HG03159 (cell line): ENCODE results near the gene CMSS1.

ENCODE experiments used
- ATAC-seq: cut with Tn5 transposase; IDR thresholded peaks from one replicate; pipeline ENCODE4 v1.9.1; 2021; ENCODE audit warnings: mild to moderate bottlenecking, moderate library complexity; ENCODE audit not compliant: unreplicated experiment

Gene CMSS1

DNA sequence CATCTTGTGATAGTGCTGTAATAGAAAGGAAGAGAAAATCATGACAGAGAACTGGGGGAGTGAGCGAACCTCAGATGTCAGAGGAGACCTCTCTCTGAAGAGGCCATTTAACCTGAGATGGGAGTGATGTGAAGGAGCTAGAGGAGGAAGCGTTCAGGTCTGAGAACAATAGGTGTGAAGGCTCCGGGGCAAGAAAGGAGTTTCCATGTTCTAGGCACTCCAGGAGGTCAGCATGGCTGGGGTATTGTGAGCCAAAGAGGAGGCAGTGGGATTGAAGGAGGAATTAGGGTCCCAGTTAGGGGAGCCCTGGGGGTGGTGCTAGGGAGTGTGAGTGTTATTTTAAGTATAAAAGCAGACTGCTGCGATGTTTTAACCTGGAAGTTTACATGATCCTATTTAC lies 305.4 kb downstream of the CMSS1 start:
- ATAC-seq, result no peak

DNA sequence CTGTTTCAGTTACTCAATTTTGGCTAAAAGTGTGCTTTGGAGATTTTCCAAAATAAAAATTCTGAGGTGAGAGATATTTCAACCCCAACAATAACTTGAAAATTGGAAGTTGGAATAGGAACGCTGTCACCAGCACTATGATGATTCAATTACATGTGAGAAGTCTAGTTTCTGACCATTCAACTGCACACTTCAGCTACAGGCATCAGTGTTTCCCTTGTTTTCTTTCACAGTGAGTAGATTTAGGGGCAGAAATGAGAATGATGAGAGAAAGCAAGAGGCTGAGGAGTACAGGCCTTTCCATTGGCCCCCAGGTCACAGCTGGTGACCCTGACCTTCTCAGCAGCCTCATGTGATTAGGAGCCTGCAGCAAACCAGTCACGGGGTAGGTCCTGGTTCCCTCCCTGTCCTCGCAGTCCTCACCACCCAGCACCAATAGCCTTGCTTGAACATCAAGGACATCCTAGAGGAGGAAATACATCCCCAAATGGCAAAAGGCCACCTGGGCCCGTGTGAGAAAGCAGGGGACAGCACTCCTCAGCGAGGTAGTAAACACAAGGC lies 306.6 kb downstream of the CMSS1 start:
- no peak for ATAC-seq

DNA sequence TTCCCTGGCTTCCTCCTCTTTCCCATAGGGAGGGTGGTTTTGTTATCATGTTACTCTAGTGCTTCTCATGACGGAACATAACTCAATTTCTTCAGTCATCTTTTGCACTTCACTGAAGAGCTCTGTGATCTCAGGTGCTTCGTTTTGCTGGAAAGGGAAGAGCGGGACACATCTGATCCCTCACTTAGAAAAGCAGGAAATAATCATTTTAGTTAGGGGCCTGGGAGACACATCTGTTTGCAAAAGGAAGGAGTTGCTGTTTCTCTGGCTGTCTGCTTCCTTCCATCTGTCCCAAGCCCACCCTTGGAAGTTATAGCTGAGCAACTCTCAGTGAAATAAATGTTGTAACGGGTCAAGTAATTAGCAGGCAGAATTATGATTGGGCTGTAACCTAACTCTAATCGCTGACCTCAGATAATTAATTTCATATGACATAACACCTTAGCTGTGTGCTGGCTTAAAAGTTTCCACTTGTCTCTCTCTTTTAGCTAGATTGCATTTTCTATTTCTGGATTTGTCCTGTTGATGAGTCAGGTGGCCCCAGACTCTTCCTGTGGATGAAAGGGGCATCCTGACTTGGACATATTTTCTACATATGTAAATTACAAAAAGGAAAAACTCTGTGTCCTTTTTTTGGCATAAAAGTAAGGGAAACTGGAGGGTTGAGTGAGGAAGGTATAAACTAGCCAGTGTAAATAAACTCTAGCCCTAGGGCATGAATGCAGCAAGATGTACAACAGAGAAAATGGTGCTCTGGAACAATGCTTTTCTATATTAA lies 307.7 kb downstream of the CMSS1 start:
- no peak for ATAC-seq

DNA sequence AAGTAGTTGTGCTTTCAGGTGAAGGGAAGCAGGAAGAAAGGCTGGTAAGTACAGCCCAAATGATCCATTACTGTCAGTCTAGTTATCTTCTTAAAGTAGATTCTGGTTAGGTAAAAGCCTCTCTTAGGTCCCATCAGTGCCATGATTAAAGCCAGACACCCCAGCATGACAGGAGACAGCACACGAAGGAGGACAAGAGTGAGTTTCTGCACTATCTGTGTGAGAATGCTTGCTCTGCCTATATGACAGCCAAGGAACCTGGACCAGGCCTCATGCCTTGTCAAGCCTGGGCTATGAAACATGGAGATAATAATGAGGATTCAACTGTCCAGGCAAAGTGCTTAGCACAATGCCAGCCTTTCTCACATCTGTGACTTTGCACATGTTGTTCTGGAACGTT lies 310.1 kb downstream of the CMSS1 start:
- no peak for ATAC-seq

DNA sequence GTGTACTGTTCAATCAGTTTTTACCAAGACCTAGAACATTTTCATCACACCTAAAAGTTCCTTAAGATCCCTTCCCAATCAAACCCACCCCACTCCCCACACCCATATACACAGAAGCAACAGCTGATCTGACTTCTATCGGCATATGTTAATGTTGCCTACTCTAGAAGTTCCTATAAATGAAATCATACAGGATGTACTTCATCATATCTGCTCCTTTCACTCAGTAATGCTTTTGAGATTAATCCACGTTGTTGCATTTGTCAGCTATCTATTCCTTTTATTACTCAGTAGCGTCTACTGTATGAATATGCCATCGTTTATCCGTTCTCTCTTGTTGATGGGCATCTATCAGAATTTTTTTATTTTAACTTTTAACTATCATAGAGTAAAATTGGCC lies 310.9 kb downstream of the CMSS1 start:
- no peak for ATAC-seq

DNA sequence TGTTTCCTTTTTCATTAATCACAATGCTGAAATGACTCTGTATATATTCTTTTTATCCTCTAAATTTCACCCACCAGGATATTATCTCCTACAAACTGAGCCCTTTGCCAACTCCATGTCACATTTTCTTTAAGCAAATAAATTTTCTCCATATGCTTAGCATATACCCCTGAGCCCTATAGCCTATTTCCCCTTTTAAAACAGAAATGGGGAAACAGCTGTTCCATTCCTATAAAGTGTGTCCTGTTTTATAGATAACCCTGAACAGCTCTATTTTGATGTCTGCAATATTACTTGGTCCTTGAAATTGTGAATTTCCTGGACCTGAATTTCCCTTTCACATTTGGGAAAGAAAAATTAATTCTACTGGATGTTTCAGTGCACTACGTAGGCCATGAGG lies 312.3 kb downstream of the CMSS1 start:
- ATAC-seq, result no peak

DNA sequence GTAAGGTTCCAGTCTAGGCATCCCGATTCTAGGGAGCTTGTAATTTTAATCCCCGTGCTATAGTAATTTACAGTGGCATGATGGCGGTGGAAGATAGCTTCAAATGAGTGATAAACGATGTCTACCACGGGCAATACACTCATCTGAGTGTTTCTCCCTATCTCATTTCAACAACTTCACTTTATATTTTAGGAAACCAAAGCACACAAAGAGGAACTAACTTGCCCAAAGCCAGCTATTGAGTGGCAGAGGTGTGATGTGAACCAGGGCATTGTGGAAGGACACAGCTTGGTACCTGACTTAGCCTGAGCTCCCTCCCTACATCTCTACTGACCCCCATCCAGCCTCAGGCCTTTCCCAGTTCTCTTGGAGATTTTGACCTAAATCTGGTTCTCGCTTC lies 313.6 kb downstream of the CMSS1 start:
- ATAC-seq, result no peak

DNA sequence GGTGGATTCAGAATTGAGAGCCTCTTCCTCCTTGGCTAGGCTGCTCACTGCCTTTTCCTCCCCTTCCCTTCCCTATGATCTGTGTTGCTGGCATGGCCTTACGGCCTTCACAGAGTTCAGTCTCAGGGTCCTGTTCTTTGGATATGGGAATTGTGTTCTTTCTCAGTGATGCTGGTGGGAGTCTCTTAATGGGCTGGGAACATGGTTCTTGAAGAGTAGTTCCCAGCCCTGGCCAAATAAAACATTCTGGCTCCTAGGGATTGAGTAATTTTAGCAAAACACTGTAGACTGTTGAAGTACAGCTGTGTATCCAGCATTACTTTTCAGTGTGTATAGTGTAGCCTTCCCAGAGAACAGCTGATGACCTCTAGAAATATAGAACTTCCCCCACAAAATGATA lies 319.3 kb downstream of the CMSS1 start:
- no peak for ATAC-seq

DNA sequence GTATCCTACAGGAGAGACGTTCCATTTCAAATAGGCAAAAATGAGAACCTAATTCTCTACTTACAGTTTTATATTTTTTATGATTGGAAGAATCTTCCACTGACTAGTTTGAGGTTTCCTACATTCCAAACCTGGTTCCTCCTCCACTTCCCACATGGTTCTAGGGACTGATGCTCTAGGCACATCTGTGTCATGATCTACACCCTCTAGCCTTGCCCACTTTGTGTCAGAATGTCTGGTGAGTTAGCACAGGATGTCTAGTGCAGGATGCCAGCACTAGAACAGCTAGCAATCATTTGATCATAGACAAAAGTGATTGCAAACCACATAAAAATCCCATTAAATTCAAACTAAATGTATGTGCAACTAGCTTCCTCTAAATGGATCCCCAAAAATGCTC lies 323.3 kb downstream of the CMSS1 start:
- ATAC-seq, result no peak

DNA sequence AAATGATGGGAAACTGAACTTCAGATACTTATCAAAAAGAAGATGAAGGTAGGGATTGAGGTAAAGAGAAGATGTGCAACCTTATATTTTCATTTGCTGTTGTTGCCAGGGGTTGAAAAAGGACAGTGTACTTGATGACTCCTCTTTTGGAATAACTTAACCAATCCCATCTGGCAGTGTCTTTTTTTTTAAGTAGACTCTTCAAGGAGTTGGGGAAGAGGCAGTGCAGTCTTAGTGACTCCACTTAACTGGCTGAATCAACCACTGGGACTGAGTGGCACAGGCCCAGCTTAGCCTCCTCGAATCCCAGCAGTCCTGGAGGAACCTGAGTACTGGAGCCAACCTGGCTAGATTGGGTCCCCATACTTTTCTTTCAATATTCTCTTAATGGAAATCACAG lies 323.9 kb downstream of the CMSS1 start:
- no peak for ATAC-seq

DNA sequence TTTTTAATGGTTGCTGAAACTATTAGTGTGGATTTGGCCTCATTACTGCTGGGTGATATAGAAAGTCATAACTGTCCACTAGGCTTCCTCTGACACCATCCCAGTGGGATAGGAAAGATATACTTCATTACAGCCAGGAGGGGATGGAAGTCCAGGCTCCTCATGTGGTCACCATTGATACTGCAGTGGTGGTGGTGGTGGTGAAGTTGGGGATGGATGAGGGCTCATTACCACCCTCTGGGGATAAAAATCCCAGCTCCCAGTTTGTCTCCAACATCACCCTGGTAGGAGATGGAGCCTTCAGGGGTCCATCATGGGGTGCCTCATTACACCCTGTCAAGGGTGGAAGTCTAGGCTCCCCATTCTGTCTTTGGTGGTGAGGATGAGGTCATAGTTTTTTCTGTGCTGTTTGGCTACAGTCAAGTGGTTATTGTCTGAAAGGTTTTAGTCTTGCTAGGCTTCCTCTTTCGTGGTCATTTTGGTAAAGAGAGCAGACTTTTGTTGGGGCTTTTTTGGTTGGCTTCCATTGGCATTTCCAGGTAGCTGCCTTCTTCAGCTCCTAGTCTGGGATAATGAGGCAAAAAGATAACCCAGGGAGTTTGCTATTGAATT lies 326.7 kb downstream of the CMSS1 start:
- peak; percentile 91 for ATAC-seq

DNA sequence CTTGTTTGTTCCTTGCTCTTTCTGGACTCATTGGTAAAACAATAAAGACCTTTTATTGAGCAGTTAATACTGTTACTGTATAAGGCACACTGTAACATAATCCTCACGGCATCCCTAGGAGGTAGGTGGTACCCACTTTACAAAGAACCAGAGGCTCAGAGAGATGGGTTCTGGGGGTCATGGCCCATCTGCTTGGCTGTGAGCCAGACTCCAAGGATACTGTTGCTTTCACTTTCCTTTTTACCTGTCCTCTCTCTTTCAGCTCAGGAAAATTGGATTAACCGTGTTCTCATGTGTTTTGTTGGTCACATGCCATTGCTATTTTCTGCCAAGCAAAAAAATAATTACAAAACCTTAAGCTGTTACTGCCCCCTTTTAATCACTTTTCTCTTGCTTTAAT lies 331.5 kb downstream of the CMSS1 start:
- no peak for ATAC-seq

DNA sequence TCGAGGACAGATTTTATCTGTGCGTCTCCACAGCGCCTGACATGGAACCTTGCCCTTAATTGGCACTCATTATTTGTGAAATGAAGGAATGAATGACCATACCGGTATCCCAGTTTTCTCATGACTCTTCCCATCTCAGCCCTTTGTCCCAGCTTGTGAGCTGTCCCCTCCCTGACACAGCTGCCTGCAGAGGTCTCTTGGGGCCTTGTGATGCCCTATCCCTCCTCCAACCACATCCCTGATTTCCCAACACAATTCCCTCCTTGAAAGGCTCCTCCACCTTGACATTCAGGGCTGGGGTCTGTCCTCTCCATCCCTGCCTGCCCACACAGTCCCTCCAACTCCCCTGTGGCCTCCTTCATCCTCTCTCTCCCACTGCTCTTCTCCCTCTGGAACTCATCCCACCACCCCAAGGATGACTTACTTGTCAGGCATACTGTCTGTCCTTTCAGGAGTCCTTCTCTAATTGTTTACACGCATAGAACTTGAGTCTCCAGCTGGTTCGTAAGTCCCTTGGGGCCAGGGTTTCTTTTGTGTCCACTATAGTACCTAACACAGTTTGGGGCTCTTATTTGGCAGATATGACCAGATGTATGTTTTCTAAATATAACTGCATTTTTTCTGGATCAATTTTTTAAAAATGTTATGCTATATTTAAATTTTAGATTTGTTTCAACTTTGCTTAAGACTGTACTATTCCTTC lies 332.2 kb downstream of the CMSS1 start:
- ATAC-seq, result no peak

DNA sequence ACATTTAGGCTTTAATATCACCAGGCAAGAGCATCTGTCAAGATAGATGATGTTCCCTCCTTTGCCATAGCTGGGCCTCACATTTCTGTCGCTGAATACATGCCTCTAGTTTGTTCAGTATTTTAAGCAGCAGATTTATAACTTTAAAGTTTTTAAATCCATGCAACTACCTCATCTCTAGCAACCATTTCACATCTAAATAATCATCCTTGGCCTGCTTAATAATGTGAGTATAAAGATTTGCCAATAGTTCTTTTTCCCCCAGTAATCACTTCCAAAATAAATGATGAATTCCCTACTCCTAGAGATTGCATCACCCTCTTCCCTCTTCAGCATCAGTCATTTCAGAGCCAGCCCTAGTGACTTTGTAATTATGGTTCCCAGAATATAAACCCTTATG lies 332.8 kb downstream of the CMSS1 start:
- ATAC-seq, result no peak

DNA sequence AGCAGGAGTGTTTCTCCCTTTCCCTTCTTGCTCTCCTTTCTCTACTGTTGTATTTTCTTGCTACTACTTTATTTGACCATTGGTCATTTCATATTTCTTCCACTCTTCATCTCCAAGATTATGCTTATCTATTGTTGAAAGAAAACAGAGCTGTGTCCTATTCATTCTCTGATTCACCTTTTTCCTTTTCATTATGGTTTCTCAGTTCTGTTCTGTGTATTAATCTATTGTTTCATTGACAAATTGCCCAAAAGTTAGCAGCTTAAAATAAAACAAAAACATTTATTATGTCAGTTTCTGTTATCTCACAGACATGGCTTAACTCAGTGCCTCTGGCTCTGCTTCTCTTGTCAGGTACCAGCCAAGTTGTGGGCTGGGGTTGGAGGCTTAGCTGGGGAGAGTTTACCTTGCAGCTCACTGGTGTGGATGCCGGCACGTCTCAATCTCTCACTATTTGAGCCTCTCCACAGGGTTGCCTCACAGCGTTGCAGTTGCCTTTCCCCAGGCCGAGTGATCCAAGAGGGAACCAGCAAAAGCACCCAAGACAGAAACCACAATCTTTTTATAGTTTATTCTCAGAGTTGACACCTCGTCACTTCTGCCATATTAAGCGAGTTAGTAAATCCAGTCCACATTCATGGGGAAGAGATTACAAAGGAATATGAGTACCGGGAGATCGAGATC lies 333.5 kb downstream of the CMSS1 start:
- ATAC-seq, result no peak

DNA sequence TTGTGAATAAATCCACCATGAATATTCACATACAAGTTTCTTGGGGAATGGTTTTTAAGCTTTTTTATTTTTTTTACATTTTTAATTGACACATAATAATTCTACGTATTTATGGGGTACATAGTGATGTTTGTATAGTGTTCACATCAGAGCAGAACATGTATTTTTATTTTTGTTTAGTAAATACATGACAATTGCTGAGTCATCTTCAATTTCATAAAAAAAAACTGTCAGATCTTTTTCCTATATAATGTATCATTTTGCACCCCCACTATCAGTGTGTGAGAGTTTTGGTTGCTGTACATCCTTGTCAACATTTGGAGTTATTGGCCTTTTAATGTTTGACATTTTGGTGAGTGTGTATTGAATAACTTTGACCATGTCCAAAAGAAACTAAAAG lies 336.5 kb downstream of the CMSS1 start:
- ATAC-seq, result no peak

DNA sequence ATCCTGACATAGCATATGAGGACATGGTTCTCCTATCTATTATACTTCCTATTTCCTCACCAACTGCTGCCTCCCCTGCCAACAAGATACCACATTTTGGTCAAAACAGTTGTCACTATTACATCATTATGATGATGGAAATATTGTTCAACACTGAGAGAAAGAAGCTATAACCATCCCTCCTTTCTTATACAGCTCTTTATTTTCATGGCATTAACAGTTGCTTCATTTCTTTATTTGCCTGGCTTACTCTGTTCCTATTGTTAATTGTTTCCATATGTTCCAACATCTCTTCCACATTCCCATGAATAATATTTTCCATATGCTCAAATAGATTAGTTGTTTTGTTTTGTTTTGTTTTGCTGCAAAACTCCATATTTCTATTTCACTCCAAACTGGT lies 337.5 kb downstream of the CMSS1 start:
- ATAC-seq, result no peak

DNA sequence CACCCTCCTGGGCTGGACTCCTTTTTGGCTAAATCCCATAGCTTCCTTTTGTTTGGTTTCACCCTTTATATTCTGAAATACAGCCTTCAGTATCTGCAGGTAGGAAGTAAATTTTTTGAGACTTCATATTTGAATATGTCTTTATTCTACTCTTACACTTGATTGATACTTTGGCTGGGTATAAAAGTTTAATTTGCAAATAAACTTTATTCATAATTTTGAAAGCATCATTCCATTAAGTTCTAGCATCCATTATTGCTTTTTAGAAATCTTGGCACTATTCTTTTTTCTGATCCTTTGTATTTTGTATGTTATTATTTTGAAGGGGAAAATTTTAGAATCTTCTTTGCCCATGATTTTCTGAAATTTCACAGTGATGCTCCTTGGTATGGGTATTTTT lies 337.9 kb downstream of the CMSS1 start:
- no peak for ATAC-seq

DNA sequence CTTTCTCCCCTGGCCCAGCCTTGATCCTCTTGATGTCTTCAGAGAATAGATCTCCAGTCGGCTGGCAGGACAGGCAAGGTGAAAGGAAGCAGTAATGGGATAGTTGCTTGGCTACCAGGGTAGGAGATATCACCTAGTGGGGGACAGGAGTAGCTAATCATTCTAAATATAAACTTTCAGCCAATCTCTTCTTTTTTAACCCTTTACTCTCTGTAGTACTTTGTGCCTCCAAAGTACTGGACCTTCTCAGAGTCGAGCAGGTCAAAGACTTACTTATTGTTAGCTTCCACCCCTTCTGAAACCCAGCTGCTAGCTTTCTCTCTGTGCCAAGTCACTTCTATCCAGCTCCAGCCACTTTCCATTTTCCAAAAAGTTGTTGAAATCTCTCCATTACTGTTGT lies 340.0 kb downstream of the CMSS1 start:
- no peak for ATAC-seq

DNA sequence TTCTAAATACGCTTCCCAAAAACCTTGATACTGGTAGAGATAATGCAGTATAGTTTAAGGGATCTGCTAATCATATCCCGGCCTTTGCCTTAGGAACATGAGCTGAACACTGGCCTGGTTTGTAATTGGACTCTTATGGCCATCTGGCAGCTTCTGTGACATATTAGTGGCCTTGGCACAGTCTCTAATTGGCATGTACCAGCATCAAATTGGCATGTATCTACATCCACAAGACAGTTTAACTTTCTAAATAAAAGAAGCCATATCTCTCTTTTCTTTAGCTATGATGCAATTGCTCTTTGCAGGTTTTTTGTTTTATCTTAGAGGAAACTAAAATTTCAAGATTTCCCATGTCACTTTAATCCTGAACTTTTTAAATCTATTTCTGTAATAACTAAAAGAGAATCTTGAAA lies 341.3 kb downstream of the CMSS1 start:
- no peak for ATAC-seq
